GM19324 (cell line): Measurements from ENCODE around the gene CES3.
"Not testable (repeated sequence)": the region's sequence is repeated elsewhere in the genome, so short reads cannot be mapped to it uniquely, and the experiment has no call there.

Experiments used
- ATAC-seq: cut with Tn5 transposase; IDR thresholded peaks from one replicate; pipeline ENCODE4 v1.9.1; 2021; ENCODE audit warnings: mild to moderate bottlenecking, moderate library complexity; ENCODE audit not compliant: unreplicated experiment, low FRiP score

CES3 gene

GRCh38 chr16:66960270-66960669 is 796 bp upstream of the CES3 start:
- ATAC-seq, result no peak

DNA sequence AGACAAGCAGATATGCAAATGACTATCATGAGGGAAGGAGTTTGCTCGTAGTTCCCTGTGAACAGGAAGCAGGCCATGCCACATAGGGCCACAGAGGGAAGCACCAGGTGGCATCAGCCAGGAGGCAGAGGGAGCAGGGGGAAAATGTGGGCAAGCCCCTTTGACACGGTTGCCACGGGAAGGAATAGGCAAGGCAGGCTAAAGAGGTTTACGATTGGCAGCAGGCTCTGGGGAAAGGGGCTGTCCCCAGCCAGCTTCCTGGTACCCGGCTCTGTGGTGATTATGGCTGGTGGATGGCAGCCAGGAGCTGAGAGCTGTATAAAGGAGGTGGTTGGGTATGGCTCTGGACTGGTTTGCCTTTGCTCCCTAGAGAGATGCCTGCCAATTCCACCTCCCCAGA is 848 bp downstream of the CES3 start:
- no peak for ATAC-seq

GRCh38 chr16:66964049-66964448 is 3.0 kb downstream of the CES3 start:
- ATAC-seq, result no peak

DNA sequence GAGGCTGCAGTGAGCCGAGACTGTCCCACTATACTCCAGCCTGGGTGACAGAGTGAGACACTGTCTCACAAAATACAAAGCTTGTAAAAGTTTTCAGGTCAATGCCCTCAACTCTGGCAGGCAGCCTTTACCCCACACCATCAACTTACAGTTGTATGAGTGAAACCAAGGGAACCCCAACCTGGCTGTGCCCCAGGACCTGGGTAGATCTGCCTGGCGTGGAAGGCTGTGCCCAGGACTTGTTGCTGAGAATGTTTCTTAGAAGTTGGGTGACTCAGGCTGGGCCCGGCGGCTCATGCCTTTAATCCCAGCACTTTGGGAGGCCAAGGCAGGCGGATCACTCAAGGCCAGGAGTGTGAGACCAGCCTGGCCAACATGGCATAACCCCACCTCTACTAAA is 7.8 kb downstream of the CES3 start:
- ATAC-seq, result no peak

- ATAC-seq, result no peak
Measured at GRCh38 chr16:66970775-66971720, 10.0 kb downstream of the CES3 start.

DNA sequence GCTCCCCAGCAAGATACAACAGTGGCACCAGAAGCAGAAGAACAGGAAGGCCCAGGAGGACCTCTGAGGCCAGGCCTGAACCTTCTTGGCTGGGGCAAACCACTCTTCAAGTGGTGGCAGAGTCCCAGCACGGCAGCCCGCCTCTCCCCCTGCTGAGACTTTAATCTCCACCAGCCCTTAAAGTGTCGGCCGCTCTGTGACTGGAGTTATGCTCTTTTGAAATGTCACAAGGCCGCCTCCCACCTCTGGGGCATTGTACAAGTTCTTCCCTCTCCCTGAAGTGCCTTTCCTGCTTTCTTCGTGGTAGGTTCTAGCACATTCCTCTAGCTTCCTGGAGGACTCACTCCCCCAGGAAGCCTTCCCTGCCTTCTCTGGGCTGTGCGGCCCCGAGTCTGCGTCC is 11.9 kb downstream of the CES3 start:
- no peak for ATAC-seq

GRCh38 chr16:66973716-66974115 is 12.7 kb downstream of the CES3 start:
- no peak for ATAC-seq

GRCh38 chr16:66974156-66974931 is 13.3 kb downstream of the CES3 start:
- ATAC-seq, result not testable (repeated sequence)

DNA sequence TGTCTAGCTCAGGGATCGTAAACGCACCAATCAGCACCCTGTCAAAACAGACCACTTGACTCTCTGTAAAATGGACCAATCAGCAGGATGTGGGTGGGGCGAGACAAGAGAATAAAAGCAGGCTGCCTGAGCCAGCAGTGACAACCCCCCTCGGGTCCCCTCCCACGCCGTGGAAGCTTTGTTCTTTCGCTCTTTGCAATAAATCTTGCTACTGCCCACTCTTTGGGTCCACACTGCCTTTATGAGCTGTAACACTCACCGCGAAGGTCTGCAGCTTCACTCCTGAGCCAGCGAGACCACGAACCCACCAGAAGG is 13.8 kb downstream of the CES3 start:
- ATAC-seq, result not testable (repeated sequence)

- no peak for ATAC-seq
Measured at GRCh38 chr16:66975302-66975893, 14.3 kb downstream of the CES3 start.

DNA sequence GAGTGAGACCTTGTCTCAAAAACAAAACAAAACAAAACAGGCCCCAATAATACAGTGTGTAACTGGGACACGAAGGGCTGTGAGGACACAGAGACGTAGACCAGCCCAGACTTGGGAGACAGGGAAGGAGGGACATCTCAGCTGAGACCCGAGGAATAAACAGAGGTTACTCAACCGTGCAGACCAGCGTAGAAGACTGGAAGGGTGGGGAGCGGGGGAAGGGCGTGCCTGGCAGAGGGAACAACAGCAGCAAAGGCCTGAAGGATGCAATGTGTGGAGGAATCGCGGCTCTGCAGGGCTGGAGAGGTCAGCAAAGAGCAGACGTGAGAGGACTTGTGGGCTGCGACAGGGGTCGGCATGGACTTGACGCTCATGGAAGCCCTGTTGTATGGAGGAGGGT is 15.7 kb downstream of the CES3 start:
- no peak for ATAC-seq

DNA sequence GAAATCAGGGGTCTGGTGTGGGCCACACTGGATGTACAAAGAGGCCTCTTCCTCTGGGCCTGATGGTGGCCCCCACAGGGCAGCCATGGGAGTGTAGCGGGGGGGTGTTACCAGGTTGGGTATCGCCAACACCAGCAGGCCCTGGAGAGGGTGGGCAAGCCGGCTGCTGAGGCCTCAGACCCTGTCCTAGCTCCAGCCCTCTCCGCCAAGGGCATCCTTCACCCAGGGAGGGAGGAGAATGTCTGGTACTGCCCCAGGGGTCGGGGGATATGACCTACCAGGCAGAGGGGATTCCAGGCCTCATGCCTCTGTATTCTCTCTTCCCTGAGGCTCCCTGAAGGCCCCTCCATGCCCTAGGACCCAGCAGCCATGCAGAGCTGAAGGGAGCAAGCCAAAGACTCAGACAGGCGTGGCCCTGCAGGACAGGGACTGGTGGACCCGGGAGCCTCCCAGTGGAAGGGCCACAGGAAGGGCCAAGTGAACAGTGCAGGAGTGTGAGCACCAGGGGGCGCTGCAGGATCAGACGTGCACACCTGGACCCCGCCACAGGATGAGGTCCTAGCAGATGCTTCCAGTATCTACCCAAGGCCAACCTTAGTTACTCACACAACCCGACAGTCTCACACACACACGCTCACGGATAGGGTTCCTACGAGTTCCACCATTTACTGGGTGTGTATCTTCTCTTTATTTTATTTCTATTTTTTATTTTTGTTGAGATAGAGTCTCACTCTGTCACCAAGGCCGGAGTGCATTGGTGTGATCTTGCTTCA is 16.5 kb downstream of the CES3 start:
- ATAC-seq, result no peak

GRCh38 chr16:66979011-66979717 is 18.1 kb downstream of the CES3 start:
- no peak for ATAC-seq

DNA sequence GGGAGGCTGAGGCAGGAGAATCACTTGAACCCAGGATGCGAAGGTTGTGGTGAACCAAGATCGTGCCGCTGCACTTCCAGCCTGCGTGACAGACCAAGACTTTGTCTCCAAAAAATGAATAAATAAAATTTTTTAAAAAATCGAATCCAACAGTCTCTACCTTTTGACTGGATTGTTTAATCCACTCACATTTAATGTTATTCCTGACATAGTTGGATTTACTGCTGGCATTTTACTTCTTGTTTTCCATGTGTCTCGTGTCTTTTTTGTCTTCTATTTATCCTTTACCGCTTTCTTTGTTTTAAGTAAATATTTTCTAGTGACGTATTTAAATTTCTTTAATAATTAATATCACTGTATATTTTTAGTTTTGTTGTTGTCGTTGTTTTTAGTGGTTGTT is 22.0 kb downstream of the CES3 start:
- ATAC-seq, result no peak

GRCh38 chr16:66984892-66985311 is 23.8 kb downstream of the CES3 start:
- ATAC-seq, result no peak

DNA sequence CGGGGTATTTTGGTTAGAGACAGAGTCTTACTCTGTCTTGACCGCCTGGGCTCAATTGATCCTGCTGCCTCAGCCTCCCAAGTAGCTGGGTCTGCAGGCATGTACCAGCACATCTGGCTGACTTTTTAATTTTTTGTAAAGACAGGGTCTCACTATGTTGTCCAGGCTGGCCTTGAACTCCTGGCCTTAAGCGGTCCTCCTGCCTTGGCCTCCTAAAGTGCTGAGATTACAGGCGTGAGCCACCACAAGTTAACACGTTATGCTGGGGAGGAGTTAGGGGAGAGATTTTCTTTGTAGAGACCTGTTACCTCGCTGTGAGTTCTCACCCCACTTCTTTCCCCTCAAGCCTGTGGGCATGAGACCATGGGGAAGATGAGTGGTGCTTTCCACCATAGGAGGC is 25.5 kb downstream of the CES3 start:
- no peak for ATAC-seq

DNA sequence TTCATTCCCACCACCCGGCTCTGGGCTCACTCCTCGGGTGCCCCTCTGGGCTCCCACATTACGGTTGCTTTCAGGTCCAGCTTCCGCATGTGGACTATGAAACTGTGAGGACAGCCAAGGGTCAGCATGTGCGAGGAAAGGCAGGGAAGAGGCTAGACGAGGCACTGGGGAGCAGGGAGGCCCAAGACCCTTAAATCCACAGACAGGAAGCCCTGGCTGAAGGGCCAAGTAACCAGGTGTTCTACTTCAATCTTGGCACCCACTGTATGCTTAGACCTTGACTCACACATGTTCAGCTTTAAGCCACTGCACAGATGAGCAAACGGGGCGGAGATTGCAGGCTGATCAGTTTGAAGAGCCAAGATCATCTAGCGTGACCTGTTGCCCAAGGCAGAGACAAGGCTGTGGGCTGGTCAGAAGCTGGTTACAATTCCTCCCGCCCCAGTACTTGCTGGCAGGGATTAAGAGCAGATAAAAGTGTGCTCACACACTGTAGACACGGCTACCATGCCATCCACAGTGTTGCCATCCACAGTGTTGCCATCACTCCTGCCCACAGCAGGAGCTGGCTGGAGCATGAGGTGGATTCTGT is 27.2 kb downstream of the CES3 start, which contains the start of gene CES4A:
TSS of gene CES4A (plus strand) at position 393 of the 592 bp plus-strand sequence. CDS start at position 577, 184 bp downstream.
- ATAC-seq, result no peak

DNA sequence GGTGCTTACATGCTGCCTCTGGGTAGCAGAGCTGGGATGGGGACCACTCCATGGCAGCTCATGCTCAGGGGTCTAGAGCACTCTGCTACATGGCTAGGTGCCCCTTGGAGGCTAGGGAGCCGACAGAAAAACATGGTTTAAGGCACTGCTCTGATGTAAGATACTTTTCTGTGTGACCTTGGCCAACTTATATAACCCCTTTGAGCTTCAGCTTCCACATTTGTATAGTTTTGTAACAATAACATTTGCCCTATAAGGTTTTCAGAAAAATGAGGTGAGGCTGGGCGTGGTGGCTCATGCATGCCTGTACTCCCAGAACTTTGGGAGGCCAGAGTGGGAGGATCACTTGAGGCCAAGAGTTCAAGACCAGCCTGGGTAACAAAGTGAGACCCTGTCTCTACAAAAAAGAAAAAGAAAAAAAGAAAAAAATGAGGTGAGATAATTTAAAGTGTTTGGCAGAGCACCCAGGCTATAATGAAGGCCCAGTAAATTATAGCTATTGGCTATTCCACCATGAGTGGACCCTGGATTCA is 30.5 kb downstream of the CES3 start:
- ATAC-seq, result no peak

- not testable (repeated sequence) for ATAC-seq
Measured at GRCh38 chr16:66993558-66993957, 32.5 kb downstream of the CES3 start.
